ENCODE data around the gene SHH.

The SHH gene

GRCh38 chr7:155804897-155805825 is 7.1 kb downstream of the SHH start:
- DNase-seq, result no peak

GRCh38 chr7:155804431-155804831 is 7.8 kb downstream of the SHH start:
- no peak for DNase-seq

GRCh38 chr7:155803418-155804376 is 8.6 kb downstream of the SHH start:
- DNase-seq, result no peak

- no peak for DNase-seq
These were observed 9.3 kb downstream of the SHH start for GRCh38 chr7:155802906-155803417.

GRCh38 chr7:155802291-155802690 is 10.0 kb downstream of the SHH start:
- DNase-seq, result no peak

- no peak for DNase-seq
These were observed 11.5 kb downstream of the SHH start for GRCh38 chr7:155800741-155801267.

GRCh38 chr7:155800301-155800700 is 12.0 kb downstream of the SHH start:
- no peak for DNase-seq

- DNase-seq, result no peak
These were observed 12.7 kb downstream of the SHH start for GRCh38 chr7:155799514-155799913.

- DNase-seq, result no peak
These were observed 13.4 kb downstream of the SHH start for GRCh38 chr7:155798673-155799439.

GRCh38 chr7:155797262-155798250 is 14.7 kb downstream of the SHH start:
- no peak for DNase-seq

GRCh38 chr7:155796381-155797261 is 15.6 kb downstream of the SHH start:
- DNase-seq, result no peak

- no peak for DNase-seq
These were observed 16.3 kb downstream of the SHH start for GRCh38 chr7:155795951-155796350.

- no peak for DNase-seq
These were observed 16.9 kb downstream of the SHH start for GRCh38 chr7:155795401-155795800.

- DNase-seq, result no peak
These were observed 18.1 kb downstream of the SHH start for GRCh38 chr7:155794196-155794595.

GRCh38 chr7:155793720-155794119 is 18.5 kb downstream of the SHH start:
- no peak for DNase-seq

GRCh38 chr7:155792999-155793560 is 19.2 kb downstream of the SHH start:
- no peak for DNase-seq

GRCh38 chr7:155792315-155792960 is 19.8 kb downstream of the SHH start:
- no peak for DNase-seq

GRCh38 chr7:155791836-155792235 is 20.4 kb downstream of the SHH start:
- no peak for DNase-seq

GRCh38 chr7:155791214-155791737 is 21.0 kb downstream of the SHH start:
- no peak for DNase-seq

Measured in DMS153 (cell line).